CD14-positive monocyte (primary cell): ENCODE measurements around the gene KLRB1. TPM values are rescaled to one million over a fixed set of nuclear protein-coding genes. Genes with fewer than 3 reads are reported as not detected.
"Not testable (repeated sequence)": the region's sequence is repeated elsewhere in the genome, so short reads cannot be mapped to it uniquely, and the experiment has no call there.

Experiments
- DNase-seq, 3 donors: peaks; one replicate each; pipeline ENCODE4 v3.0.0-alpha.2; 2011 to 2022
- H2AFZ ChIP-seq: 2 replicates; pipeline ENCODE4 v1.6.0; 2012; ENCODE audit warnings: mild to moderate bottlenecking, low read depth, low read length, inconsistent platforms; ENCODE audit not compliant: insufficient read depth, poor library complexity, severe bottlenecking
- H3K27ac ChIP-seq, 2 donors: 1 replicate in 1 of 2; 2 replicates in 1 of 2; pipeline ENCODE4 v1.5.1; 2012 to 2013; ENCODE audit warnings: low read length in 2 of 2, control low read depth in 1 of 2, inconsistent platforms in 1 of 2, low read depth in 1 of 2, mild to moderate bottlenecking in 1 of 2
- H3K27me3 ChIP-seq, 2 donors: one replicate each; pipeline versions ENCODE4 v1.6.0 to v1.6.1; 2011 to 2013; ENCODE audit warnings: low read length in 2 of 2; ENCODE audit not compliant: control insufficient read depth in 2 of 2, insufficient read depth in 2 of 2
- H3K36me3 ChIP-seq, 2 donors: replicated peaks in 1 of 2; 1 replicate in 1 of 2; 2 replicates in 1 of 2; pipeline versions ENCODE4 v1.5.1 to v1.6.1; 2012 to 2013; ENCODE audit warnings: low read length in 2 of 2, control low read depth in 1 of 2, inconsistent platforms in 1 of 2, mild to moderate bottlenecking in 1 of 2; ENCODE audit not compliant: insufficient read depth in 2 of 2, control insufficient read depth in 1 of 2
- H3K4me1 ChIP-seq, 2 donors: 1 replicate in 1 of 2; 2 replicates in 1 of 2; pipeline versions ENCODE4 v1.5.1 to v1.6.1; 2012 to 2013; ENCODE audit warnings: low read length in 2 of 2, control low read depth in 1 of 2, inconsistent platforms in 1 of 2, mild to moderate bottlenecking in 1 of 2, moderate library complexity in 1 of 2; ENCODE audit not compliant: insufficient read depth in 2 of 2, control insufficient read depth in 1 of 2
- H3K4me2 ChIP-seq: replicated peaks from 2 replicates; pipeline ENCODE3; 2012; ENCODE audit warnings: low read length, moderate library complexity, mild to moderate bottlenecking; ENCODE audit not compliant: poor library complexity, severe bottlenecking; ENCODE audit errors: extremely low read depth
- H3K4me3 ChIP-seq, 3 experiments: fragments of 200-600 bp in 1 of 3; sonication (generic) in 1 of 3; replicated peaks in 1 of 3; 1 replicate in 2 of 3; 2 replicates in 1 of 3; pipeline ENCODE4 v1.5.1; 2011 to 2013; ENCODE audit warnings: low read length in 3 of 3, mild to moderate bottlenecking in 3 of 3, control low read depth in 2 of 3, low read depth in 2 of 3, inconsistent platforms in 1 of 3, moderate library complexity in 1 of 3
- H3K79me2 ChIP-seq: 2 replicates; pipeline ENCODE4 v1.6.0; 2012; ENCODE audit warnings: mild to moderate bottlenecking, control low read depth, inconsistent platforms, low read length, moderate library complexity; ENCODE audit not compliant: insufficient read depth
- H3K9ac ChIP-seq: 2 replicates; pipeline ENCODE4 v1.6.0; 2017; ENCODE audit warnings: low read length, mild to moderate bottlenecking; ENCODE audit not compliant: insufficient read depth, poor library complexity, severe bottlenecking
- H3K9me3 ChIP-seq, 2 donors: replicated peaks in 1 of 2; 1 replicate in 1 of 2; 2 replicates in 1 of 2; pipeline versions ENCODE4 v1.5.1 to v1.6.1; 2012 to 2013; ENCODE audit warnings: low read length in 2 of 2, control low read depth in 1 of 2; ENCODE audit not compliant: control insufficient read depth in 1 of 2, insufficient read depth in 1 of 2
- H4K20me1 ChIP-seq: 2 replicates; pipeline ENCODE4 v1.6.0; 2012; ENCODE audit warnings: mild to moderate bottlenecking, low read length, control low read depth, moderate library complexity; ENCODE audit not compliant: insufficient read depth
- H3K27ac Mint-ChIP-seq, 7 donors: one replicate each; pipeline ENCODE4 v1.8.0; 2020; ENCODE audit warnings: mild to moderate bottlenecking in 7 of 7, mixed read lengths in 7 of 7, moderate library complexity in 6 of 7, inconsistent platforms in 2 of 7
- H3K27me3 Mint-ChIP-seq, 3 donors: one replicate each; pipeline ENCODE4 v1.8.0; 2021 to 2022; ENCODE audit warnings: low read depth in 3 of 3, mild to moderate bottlenecking in 3 of 3, mixed read lengths in 3 of 3, moderate library complexity in 3 of 3, inconsistent platforms in 1 of 3
- H3K36me3 Mint-ChIP-seq, 2 donors: one replicate each; pipeline ENCODE4 v1.8.0; 2020; ENCODE audit warnings: mixed read lengths in 2 of 2, inconsistent platforms in 1 of 2, mild to moderate bottlenecking in 1 of 2
- H3K4me1 Mint-ChIP-seq: one replicate; pipeline ENCODE4 v1.8.0; 2020; ENCODE audit warnings: mild to moderate bottlenecking, mixed read lengths
- H3K4me3 Mint-ChIP-seq, 2 donors: one replicate each; pipeline ENCODE4 v1.8.0; 2020; ENCODE audit warnings: mild to moderate bottlenecking in 2 of 2, mixed read lengths in 2 of 2, moderate library complexity in 1 of 2
- H3K9me3 Mint-ChIP-seq, 7 donors: one replicate each; pipeline ENCODE4 v1.8.0; 2020 to 2022; ENCODE audit warnings: mixed read lengths in 7 of 7, mild to moderate bottlenecking in 6 of 7, moderate library complexity in 6 of 7, inconsistent platforms in 2 of 7
- WGBS: methylation state at CpG from one replicate; pipeline ENCODE4 v1.1.5; 2013; ENCODE audit warnings: missing lambda C conversion rate; ENCODE audit not compliant: insufficient coverage; 5-methylcytosine and 5-hydroxymethylcytosine counted together
- intact Hi-C, 2 donors: fragments of 100-400 bp; cut with micrococcal nuclease; formaldehyde crosslinking; loops; one replicate each; pipeline versions ENCODE4 v1.15.0 to v1.15.1; 2023
- polyA plus RNA-seq, 3 donors: library from polyadenylated mRNA; depleted of rRNA in 1 of 3; unstranded in 2 of 3; stranded (reverse) in 1 of 3; fragments of 300-500 nt in 2 of 3; fragments of >200 nt in 1 of 3; fragmentation: Illumina TruSeq in 2 of 3; gene quantifications; 1 replicate in 2 of 3; 2 replicates in 1 of 3; pipeline ENCODE4 v1.2.3, GENCODE V29; 2012 to 2021
- TF ChIP-seq, protein P1 (sequence below): fragments of 200-600 bp; IDR thresholded peaks from one replicate; pipeline ENCODE4 v1.8.0; 2022; ENCODE audit warnings: antibody characterized with exemption, mild to moderate bottlenecking

The KLRB1 gene
- polyA plus RNA-seq, 3 donors = 0.28 to 0.29 TPM; not detected in 1

GRCh38 chr12:9587987-9588600 lies 19.6 kb downstream of the KLRB1 start:
- 100% methylated on average over 2 of the region's 4 CpGs for WGBS
- Histone ChIP-seq H3K27me3 (no peaks in the 10 kb centered on the region), H4K20me1 (no peaks in the 10 kb centered on the region), H3K9me3 (no peaks in the 10 kb centered on the region), H3K4me2 (no peak overlapping the region), H3K36me3 (no peaks in the 10 kb centered on the region), H3K4me1 (no peaks in the 10 kb centered on the region), H3K27ac (no peak overlapping the region), H3K79me2 (no peaks in the 10 kb centered on the region), H3K9ac (no peak overlapping the region), H2AFZ (no peak overlapping the region), H3K4me3 (no peak overlapping the region)
- TF ChIP-seq, protein P1, sequence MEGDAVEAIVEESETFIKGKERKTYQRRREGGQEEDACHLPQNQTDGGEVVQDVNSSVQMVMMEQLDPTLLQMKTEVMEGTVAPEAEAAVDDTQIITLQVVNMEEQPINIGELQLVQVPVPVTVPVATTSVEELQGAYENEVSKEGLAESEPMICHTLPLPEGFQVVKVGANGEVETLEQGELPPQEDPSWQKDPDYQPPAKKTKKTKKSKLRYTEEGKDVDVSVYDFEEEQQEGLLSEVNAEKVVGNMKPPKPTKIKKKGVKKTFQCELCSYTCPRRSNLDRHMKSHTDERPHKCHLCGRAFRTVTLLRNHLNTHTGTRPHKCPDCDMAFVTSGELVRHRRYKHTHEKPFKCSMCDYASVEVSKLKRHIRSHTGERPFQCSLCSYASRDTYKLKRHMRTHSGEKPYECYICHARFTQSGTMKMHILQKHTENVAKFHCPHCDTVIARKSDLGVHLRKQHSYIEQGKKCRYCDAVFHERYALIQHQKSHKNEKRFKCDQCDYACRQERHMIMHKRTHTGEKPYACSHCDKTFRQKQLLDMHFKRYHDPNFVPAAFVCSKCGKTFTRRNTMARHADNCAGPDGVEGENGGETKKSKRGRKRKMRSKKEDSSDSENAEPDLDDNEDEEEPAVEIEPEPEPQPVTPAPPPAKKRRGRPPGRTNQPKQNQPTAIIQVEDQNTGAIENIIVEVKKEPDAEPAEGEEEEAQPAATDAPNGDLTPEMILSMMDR = no peak
- Mint-ChIP-seq H3K27ac (no peak overlapping the region), H3K9me3 (no peaks in the 10 kb centered on the region), H3K27me3 (peaks cover 0 to 2% (median 0%) of the 10 kb centered on the region in 3 donors), H3K4me1 (no peaks in the 10 kb centered on the region), H3K36me3 (no peaks in the 10 kb centered on the region), H3K4me3 (no peak overlapping the region)
- intact Hi-C loops = no loop called here
- no peak for DNase-seq

GRCh38 chr12:9577729-9578128 lies 30.0 kb downstream of the KLRB1 start:
- intact Hi-C loops, H2AFZ ChIP-seq, H3K27ac Mint-ChIP-seq, H3K4me2 ChIP-seq, H3K9me3 ChIP-seq, H3K4me3 Mint-ChIP-seq, H3K9ac ChIP-seq, H3K27ac ChIP-seq, H3K27me3 ChIP-seq, H4K20me1 ChIP-seq, H3K79me2 ChIP-seq, H3K27me3 Mint-ChIP-seq, H3K36me3 Mint-ChIP-seq, H3K4me1 Mint-ChIP-seq, H3K4me3 ChIP-seq, H3K36me3 ChIP-seq, DNase-seq, H3K4me1 ChIP-seq, H3K9me3 Mint-ChIP-seq: not testable (repeated sequence)
- WGBS = no CpG with 5 or more reads among the region's 5 CpGs

DNA sequence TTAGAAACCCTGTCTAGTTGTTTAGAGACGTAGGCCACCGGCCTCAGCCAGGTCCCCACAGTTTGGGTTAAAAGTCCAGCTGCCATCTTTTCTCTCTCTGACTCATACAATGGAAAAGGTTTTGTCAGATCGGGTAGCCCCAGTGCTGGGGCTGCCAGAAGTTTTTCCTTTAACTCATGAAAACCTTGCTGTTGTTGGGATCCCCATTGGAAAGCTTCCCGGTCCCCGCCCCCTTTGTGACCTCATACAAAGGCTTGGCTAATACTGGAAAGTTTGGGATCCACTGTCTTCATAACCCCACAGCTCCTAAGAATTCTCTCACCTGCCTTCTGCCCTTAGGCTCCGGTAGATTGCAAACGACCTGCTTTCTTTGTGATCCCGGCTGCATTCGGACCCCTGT lies 40.6 kb downstream of the KLRB1 start:
- H3K4me1 Mint-ChIP-seq, H3K36me3 ChIP-seq, H3K4me1 ChIP-seq, H3K4me2 ChIP-seq, H4K20me1 ChIP-seq, H2AFZ ChIP-seq, H3K4me3 ChIP-seq, H3K9ac ChIP-seq, H3K36me3 Mint-ChIP-seq, H3K9me3 ChIP-seq, DNase-seq, H3K79me2 ChIP-seq, H3K27me3 ChIP-seq, H3K9me3 Mint-ChIP-seq, intact Hi-C loops, H3K27ac Mint-ChIP-seq, H3K27ac ChIP-seq, H3K4me3 Mint-ChIP-seq, H3K27me3 Mint-ChIP-seq: not testable (repeated sequence)
- WGBS = 100% methylated on average over 1 of the region's 9 CpGs

DNA sequence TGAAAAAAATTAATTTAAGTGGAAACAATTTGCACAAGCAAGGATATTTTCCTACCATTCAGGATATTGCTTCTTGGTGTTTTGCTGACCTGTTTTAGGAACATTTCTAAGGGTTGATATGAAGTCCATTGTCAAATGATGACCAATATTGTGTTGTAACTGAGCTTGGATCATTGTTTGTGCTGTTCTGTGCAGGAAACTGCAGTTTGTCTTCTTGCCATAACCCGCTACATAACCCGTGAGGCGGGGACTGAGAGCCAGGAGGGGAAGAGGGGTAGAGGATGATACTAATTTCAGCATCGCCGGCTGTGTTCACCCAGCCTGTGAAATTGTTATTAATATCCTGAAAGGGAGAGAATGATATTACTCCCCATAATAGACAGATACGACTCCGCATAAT lies 41.6 kb downstream of the KLRB1 start:
- H3K4me3 ChIP-seq, H3K4me1 ChIP-seq, H4K20me1 ChIP-seq, H2AFZ ChIP-seq, H3K9me3 Mint-ChIP-seq, H3K27ac Mint-ChIP-seq, H3K27me3 Mint-ChIP-seq, H3K4me2 ChIP-seq, H3K9me3 ChIP-seq, H3K36me3 Mint-ChIP-seq, H3K79me2 ChIP-seq, H3K36me3 ChIP-seq, H3K4me1 Mint-ChIP-seq, H3K9ac ChIP-seq, DNase-seq, intact Hi-C loops, H3K27me3 ChIP-seq, H3K27ac ChIP-seq, H3K4me3 Mint-ChIP-seq: not testable (repeated sequence)
- no CpG with 5 or more reads among the region's 7 CpGs for WGBS
